GM12878 (cell line): ENCODE results near the gene PLK5. TPM values are rescaled to one million over a fixed set of nuclear protein-coding genes. Genes with fewer than 3 reads are reported as not detected.

Experiments used
- BRCA1 ChIP-seq: IDR thresholded peaks from 2 replicates; pipeline ENCODE4 v1.6.1; 2011; ENCODE audit warnings: low read depth, low read length, improper control_type of control experiment
- CREB1 ChIP-seq: IDR thresholded peaks from 2 replicates; pipeline ENCODE4 v1.6.1; 2012; ENCODE audit warnings: low read depth, mild to moderate bottlenecking, inconsistent platforms
- E2F4 ChIP-seq: IDR thresholded peaks from 2 replicates; pipeline ENCODE4 v1.6.1; 2012; ENCODE audit warnings: low read depth, low read length, improper control_type of control experiment
- HCFC1 ChIP-seq: fragments of 150-350 bp; IDR thresholded peaks from 2 replicates; pipeline ENCODE4 v1.6.1; 2014; ENCODE audit warnings: low read length
- PKNOX1 ChIP-seq: fragments of 450-650 bp; IDR thresholded peaks from 2 replicates; pipeline ENCODE4 v1.6.1; 2016; ENCODE audit warnings: mild to moderate bottlenecking
- REST ChIP-seq: IDR thresholded peaks from 2 replicates; pipeline ENCODE4 v1.6.1; 2012; ENCODE audit warnings: mild to moderate bottlenecking, low read depth, low read length
- TARDBP ChIP-seq: IDR thresholded peaks from 2 replicates; pipeline ENCODE4 v1.6.1; 2016; ENCODE audit warnings: borderline replicate concordance
- polyA plus RNA-seq, 11 experiments: library from polyadenylated mRNA; depleted of rRNA in 4 of 11; unstranded in 6 of 11; stranded (reverse) in 5 of 11; fragments of >200 nt; fragmentation: Nextera tagmentation in 4 of 11; fragmentation: Illumina TruSeq in 1 of 11; extraction: Ambion mirVana in 4 of 11; extraction: Trizol in 1 of 11; gene quantifications; 1 replicate in 1 of 11; 2 replicates in 10 of 11; pipeline versions ENCODE4 v1.2.1 to v1.2.3, GENCODE V29; 2011 to 2016; ENCODE audit warnings: inconsistent platforms in 2 of 11, missing spikeins in 2 of 11, low read depth in 1 of 11
- total RNA-seq, 4 experiments: library from RNA; depleted of rRNA in 3 of 4; stranded (reverse); fragments of >200 nt in 3 of 4; fragmentation: Illumina TruSeq in 1 of 4; extraction: Trizol in 1 of 4; gene quantifications; 2 replicates each; pipeline versions ENCODE4 v1.2.1 to v1.2.3, GENCODE V29; 2013 to 2021

Gene PLK5
- total and polyA plus RNA-seq, 10 of the 15 experiments (the other 5 are each of a cell fraction or from before 2014, with no cell fraction given), result 0.13 TPM; not detected in 9

GRCh38 chr19:1488282-1488601, 35.6 kb upstream of the PLK5 start (continued):
- no peak for TF ChIP-seq REST
- no peak for TF ChIP-seq HCFC1
- TF ChIP-seq TARDBP, result no peak
- no peak for TF ChIP-seq BRCA1
- TF ChIP-seq E2F4, result no peak
- TF ChIP-seq CREB1, result no peak
- no peak for TF ChIP-seq PKNOX1
- TF ChIP-seq, all 136 proteins: peak for 0
